C4-2B (cell line): Measurements from ENCODE around the gene UGT2B17.

Experiments
- ZFX ChIP-seq: fragments of 450-650 bp; IDR thresholded peaks from 2 replicates; pipeline ENCODE4 v1.6.1; 2017
- TF ChIP-seq, protein P1 (sequence below): fragments of 450-650 bp; conservative IDR thresholded peaks from 2 replicates; pipeline ENCODE4 v1.5.1; 2017; ENCODE audit warnings: mild to moderate bottlenecking

DNA sequence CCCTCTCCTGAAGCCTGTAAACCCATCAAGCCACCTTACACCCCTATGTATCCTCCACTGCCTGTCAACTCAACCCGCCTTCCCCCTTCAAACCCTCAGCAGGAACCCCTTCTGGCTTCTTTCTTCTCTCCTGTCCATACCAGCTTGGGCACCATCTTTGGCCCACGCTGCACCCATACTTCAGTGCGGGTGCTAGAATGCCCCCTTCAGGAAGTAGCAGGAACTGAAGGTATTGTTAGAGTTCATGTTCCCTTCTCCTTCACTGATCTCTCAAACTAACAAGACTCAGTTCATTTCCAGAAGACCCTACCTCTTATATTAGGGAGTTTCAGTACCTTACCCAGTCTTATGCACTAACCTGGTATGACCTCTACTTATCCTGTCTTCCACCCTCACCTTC, 1.5 kb upstream of the UGT2B17 start:
- TF ChIP-seq, protein P1, sequence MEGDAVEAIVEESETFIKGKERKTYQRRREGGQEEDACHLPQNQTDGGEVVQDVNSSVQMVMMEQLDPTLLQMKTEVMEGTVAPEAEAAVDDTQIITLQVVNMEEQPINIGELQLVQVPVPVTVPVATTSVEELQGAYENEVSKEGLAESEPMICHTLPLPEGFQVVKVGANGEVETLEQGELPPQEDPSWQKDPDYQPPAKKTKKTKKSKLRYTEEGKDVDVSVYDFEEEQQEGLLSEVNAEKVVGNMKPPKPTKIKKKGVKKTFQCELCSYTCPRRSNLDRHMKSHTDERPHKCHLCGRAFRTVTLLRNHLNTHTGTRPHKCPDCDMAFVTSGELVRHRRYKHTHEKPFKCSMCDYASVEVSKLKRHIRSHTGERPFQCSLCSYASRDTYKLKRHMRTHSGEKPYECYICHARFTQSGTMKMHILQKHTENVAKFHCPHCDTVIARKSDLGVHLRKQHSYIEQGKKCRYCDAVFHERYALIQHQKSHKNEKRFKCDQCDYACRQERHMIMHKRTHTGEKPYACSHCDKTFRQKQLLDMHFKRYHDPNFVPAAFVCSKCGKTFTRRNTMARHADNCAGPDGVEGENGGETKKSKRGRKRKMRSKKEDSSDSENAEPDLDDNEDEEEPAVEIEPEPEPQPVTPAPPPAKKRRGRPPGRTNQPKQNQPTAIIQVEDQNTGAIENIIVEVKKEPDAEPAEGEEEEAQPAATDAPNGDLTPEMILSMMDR, result no peak
- TF ChIP-seq ZFX, result no peak
